NCI-H2029 (cell line): ENCODE measurements around the gene CSRP1.
A peak's percentile ranks its signal among the peaks of the same experiment; 100 is the strongest.
"Not testable (repeated sequence)": the region's sequence is repeated elsewhere in the genome, so short reads cannot be mapped to it uniquely, and the experiment has no call there.

Experiments
- DNase-seq: peaks from one replicate; lab custom pipeline; 2025; lab: John Stamatoyannopoulos, UW

The CSRP1 gene

GRCh38 chr1:201537891-201538611 lies 31.1 kb upstream of the CSRP1 start:
- no peak for DNase-seq

DNA sequence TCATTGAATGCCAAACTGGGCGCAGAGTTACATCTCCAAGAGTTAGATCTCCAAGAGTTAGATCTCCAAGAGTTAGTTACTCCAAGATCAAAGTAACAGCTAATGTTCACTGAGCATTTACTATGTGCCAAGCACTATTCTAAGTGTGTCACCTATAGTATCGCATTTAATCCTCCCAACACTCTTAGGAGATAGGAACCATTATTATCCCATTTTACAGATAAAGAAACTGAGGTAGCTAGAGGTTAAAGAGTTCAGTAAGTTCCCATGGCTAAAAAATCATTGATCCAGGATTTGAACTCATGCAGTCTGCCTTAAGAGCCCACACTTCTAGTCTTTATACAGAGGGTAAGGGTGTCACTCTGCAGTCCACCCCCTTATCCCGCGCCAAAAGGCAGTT lies 30.5 kb upstream of the CSRP1 start:
- no peak for DNase-seq

DNA sequence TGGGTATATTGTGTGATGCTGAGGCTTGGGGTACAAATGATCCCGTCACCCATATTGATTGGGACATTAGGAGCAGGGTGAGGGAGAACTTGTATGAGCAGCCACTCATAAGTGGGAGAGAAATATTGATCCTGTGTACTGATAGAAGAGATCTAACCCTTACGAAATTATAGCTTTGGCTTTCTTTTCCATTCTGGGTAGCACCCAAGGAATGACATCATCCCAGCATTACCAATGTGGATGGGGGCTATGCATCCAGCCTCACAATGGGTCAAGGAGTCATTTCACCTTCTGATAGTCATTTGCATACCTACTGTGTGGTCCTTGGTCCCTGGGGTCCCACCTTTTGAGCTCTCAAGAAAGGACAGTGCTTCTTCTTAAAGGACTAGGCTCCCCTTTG lies 30.1 kb upstream of the CSRP1 start:
- no peak for DNase-seq

GRCh38 chr1:201536558-201536957 lies 29.6 kb upstream of the CSRP1 start:
- no peak for DNase-seq

- DNase-seq = no peak
These were observed 29.0 kb upstream of the CSRP1 start for GRCh38 chr1:201535919-201536245.

DNA sequence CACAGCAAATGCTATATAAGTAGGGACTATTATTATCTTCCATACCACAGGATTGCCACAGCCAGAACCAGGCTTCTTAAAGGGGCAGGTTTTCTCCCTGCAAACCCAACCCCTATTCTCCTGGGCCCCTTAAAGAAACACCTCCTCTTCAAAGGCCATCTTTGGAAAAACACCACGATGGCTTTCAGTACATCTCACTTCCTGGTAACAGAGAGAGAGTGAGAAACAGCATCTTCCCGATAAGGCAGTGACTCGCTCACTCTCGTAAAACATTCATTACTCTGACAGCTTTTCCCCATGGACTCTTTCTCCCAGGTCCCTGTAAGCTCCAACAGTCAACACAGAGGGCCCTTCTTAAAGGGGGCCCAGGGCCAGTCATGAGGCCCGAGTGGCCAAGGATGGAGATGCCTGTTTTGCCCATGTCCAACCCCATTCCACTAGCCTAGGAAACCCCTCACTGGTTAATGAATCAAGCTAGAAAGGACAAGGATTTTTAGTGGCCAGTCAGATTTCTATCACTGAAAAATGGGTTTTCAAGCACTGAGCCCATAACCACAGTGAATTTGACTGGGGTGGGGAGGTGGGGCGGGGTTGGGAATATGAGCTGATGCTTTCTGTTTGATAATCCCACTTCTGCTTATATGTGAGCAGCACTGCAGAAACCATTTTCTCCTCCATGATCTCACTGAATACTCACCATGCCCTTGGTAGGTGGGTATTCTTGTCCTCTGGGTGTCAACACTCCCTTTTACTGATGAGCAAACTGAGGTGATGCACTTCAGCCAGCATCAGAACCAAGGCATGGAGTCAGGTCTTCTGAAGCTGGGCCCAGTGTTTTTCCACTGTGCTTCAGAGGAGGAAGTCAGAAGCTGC lies 28.4 kb upstream of the CSRP1 start:
- DNase-seq = no peak

- DNase-seq = no peak
These were observed 26.9 kb upstream of the CSRP1 start for GRCh38 chr1:201533836-201534235.

DNA sequence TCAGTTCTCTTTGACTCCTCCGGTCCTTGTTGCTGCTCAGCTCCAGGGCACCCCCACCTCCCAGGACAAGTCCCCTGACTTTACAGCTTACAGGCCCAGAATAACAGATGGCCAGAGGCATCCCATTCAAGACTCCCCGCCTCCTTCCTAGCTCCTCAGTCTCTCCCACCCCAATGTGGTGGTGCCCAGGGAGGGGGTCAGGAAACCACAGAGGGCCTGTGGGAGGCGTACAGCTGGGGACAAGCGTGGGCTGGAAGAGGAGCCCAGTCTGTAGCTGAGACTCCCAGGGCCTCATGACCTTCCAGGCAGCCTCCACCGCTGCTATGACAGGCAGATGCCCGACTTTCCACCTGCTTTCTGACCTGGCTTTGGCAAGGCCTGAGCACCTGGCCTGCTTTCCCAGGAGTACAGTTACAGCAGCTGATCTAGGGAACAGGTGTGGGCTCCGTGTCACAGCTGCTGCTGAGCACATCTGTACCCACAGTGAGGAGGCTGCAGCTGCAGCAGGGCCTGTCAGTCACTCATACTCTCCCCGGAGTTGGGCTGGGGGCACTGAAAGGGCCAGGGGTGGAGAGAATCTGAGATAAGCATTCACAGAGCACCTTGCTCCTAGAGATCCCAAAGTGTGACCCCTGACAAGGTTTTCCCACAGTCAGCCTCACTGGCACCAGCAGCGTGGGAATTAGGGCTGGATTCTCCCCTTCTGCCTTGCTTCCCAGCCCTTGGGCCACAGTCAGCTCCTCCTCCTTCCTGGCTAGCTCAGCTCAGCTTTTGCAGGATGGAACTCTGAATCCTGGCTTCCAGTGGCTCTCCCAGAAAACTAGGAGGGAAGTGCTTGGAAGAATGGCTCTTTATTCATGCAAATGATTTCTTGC lies 24.9 kb upstream of the CSRP1 start:
- peak; percentile 64 for DNase-seq

DNA sequence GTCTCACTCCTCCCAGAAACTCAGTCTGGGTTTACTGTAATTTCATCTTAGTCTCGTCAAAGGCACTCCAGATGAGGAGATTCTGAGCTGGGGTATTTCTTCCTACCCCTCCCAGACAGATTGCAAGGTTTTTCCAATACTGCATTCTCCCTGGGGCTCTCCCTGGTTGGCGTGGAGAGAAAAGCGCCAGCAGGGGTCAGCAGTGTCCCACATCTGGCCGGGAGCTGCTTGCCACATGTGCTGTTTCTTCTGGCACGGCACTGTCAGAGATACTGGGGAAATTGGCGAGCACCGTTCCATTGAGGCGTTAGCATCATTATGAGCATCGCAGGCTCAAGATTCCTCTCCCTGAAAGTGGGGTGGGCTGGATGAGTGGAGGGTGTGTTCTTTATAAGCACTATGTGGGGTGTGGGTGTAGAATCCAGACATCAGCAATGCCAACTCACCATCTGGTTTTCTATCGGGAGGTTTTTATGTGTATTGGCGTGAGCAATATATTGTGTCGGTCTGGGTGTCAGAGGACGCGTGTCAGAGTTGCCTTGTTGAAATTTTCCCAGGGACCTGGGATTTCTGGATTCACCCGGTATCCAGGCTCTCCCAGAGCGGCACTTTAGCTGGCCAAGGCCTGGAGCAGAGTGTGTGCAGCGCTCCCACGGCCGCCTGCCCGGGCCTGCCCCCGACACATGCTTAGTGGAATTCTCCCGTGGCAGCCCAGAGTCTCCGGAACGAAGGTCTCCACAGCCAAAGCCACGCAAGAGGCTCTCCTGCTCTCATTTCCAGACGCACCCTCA lies 24.0 kb upstream of the CSRP1 start:
- DNase-seq = peak; percentile 60

- no peak for DNase-seq
These were observed 21.8 kb upstream of the CSRP1 start for GRCh38 chr1:201528631-201529252.

DNA sequence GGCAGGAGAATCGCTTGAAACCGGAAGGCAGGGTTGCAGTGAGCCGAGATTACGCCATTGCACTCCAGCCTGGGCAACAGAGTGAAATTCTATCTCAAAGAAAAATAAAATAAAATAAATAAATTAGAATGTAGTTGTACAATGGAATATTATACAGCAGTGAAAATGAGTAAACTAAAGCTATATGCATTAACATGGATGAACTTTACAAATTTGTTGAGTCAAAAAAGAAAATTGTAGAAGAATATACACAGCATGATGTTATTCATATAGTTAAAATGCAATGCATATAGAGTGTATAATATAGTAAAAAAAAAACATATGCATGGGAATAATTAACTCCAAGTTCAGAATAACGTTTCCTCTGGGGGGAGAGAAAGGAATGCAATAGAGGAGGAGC lies 21.0 kb upstream of the CSRP1 start:
- DNase-seq = no peak

GRCh38 chr1:201525193-201525778 lies 18.4 kb upstream of the CSRP1 start:
- no peak for DNase-seq

GRCh38 chr1:201520046-201520575 lies 13.2 kb upstream of the CSRP1 start:
- DNase-seq = not testable (repeated sequence)

DNA sequence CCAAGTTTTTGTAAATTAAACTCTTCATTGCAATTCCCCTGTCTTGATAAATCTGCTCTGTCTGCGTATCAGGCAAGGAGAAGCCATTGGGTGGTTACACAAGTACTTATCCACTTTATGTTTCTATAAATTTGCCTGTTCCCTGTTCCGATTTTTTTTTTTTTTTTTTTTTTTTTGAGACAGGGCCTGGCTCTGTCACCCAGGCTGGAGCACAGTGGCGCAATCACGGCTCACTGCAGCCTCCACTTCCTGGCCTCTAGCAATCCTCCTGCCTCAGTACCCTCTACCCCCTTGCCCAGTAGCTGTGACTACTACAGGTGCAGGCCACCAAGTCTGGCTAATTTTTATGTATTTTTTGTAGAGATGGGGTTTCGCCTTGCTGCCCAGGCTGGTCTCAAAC lies 11.1 kb upstream of the CSRP1 start:
- DNase-seq = no peak

- no peak for DNase-seq
These were observed 10.7 kb upstream of the CSRP1 start for GRCh38 chr1:201517631-201518030.

- DNase-seq = no peak
These were observed 9.7 kb upstream of the CSRP1 start for GRCh38 chr1:201516511-201517127.

- no peak for DNase-seq
These were observed 9.0 kb upstream of the CSRP1 start for GRCh38 chr1:201515895-201516294.

- no peak for DNase-seq
These were observed 8.3 kb upstream of the CSRP1 start for GRCh38 chr1:201515062-201515750.

DNA sequence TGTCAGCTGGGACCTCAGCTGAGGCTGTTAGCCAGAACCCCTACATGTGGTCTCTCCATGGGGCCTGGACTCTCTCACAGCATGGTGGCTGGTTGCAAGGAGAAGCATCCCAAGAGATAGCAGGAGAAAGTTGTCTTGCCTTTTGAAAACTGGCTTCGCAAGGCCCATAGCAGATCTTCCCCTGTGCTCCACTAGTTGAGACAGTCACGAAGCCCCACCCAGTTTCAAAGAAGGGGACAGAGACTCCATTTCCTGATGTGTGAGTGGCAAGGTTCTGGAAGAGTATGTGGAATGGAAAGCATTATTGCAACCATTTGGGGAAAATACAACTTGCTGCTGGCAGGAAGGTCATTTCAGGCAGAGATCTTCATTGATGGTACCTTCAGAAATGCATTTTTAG lies 7.5 kb upstream of the CSRP1 start:
- DNase-seq = no peak
